GM19351 (cell line): ENCODE measurements around the gene CFAP157.

Experiments
- ATAC-seq: cut with Tn5 transposase; IDR thresholded peaks from one replicate; pipeline ENCODE4 v1.9.1; 2021; ENCODE audit warnings: mild to moderate bottlenecking, moderate library complexity; ENCODE audit not compliant: unreplicated experiment

Gene CFAP157

DNA sequence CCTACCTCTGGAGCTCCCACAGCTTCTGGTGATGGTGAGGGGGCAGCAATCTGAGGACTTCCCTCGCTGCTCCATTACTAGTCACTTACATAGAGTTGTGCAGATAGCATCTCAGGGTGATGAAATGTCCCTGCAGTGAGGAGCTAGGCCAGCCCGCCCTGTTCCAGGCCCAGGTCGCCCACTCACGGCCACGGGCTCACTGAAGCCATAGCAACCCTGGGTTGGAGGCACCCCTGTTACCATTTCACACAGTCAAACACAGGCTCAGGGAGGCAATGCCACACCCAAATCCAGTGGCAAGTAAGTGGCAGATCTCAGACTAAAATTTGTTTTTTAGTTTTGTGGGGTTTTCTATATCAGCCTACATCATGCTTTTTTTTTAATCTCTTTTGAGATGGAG is 52.1 kb downstream of the CFAP157 start:
- no peak for ATAC-seq

DNA sequence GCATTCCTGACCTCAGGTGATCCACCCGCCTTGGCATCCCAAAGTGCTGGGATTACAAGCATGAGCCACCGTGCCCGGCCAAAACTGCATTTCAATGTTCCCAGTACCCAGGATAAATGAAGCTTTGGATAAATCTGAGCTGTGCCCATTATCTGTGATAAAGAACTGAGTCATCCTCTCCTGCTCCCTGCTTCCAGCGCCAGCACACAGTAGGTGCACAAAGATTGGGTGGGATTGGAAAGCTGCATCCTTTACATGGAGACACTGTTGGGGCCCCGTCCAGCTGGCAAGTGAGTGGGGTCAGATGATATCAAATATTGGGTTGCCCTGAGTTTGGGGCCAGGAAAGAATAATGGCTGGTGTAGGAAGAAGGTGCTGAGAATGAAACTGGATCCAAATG is 54.3 kb downstream of the CFAP157 start:
- ATAC-seq = no peak

- no peak for ATAC-seq
Measured at GRCh38 chr9:127761491-127761956, 54.7 kb downstream of the CFAP157 start.

GRCh38 chr9:127762111-127762676 is 55.4 kb downstream of the CFAP157 start:
- ATAC-seq = no peak

- ATAC-seq = no peak
Measured at GRCh38 chr9:127763918-127764384, 57.2 kb downstream of the CFAP157 start.

GRCh38 chr9:127765418-127765817 is 58.6 kb downstream of the CFAP157 start:
- no peak for ATAC-seq
